ENCODE results near the gene FXYD3. TPM values are rescaled to one million over a fixed set of nuclear protein-coding genes. Genes with fewer than 3 reads are reported as not detected.

FXYD3 gene
- total and polyA plus RNA-seq, 2 of the 13 experiments (the other 11 are each of a cell fraction or from before 2014, with no cell fraction given) = 4.9 TPM; not detected in 1

DNA sequence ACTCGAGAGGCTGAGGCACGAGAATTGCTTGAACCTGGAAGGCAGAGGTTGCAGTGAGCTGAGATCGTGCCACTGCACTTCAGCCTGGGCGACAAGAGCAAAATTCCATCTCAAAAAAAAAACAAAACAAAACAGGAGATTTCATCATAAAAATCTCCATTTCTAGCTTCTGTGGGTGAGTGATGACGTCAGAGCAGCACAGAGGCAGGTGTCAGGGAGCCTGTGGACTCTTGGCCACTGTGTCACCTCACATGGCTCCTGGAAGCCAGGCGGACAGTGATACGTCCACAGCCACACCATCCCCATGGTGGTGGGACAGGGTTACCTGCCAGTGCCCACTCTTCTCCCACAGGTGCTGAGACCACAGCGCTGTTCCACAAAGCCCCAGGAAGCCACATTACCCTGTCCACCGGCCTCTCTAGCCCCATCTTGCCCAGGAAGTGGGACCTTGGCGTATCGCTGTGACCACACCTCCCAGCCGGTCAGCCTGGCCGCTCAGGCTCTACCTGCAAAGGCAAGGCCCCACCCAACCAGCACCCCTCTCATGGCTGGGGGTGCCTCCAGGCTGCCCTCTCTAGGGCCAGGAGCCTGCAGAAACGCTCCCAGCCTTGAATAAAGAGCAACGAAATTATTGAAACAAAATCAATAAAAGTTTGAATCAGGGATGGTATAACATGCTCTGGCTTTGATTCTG lies 2.5 kb upstream of the FXYD3 start (continued):
- no peak for TF ChIP-seq ZNF24 (IDR thresholded peaks at IDR 0.05)
- TF ChIP-seq SRSF4 (IDR thresholded peaks at IDR 0.05; ENCODE audit: low read depth, low read length, poor library complexity, severe bottlenecking) = no peak
- no peak for TF ChIP-seq ELF4 (CRISPR knock-in tag; IDR thresholded peaks at IDR 0.05; ENCODE audit: borderline replicate concordance)
- TF ChIP-seq, protein P1, sequence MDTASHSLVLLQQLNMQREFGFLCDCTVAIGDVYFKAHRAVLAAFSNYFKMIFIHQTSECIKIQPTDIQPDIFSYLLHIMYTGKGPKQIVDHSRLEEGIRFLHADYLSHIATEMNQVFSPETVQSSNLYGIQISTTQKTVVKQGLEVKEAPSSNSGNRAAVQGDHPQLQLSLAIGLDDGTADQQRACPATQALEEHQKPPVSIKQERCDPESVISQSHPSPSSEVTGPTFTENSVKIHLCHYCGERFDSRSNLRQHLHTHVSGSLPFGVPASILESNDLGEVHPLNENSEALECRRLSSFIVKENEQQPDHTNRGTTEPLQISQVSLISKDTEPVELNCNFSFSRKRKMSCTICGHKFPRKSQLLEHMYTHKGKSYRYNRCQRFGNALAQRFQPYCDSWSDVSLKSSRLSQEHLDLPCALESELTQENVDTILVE (CRISPR knock-in tag; IDR thresholded peaks at IDR 0.05) = no peak
- no peak for TF ChIP-seq PHF5A (CRISPR knock-in tag; IDR thresholded peaks at IDR 0.05; ENCODE audit: low read depth, unreplicated experiment)
- no peak for TF ChIP-seq MZF1 (CRISPR knock-in tag; IDR thresholded peaks at IDR 0.05; ENCODE audit: borderline replicate concordance)
- no peak for TF ChIP-seq POLR2AphosphoS5 (IDR thresholded peaks at IDR 0.05; ENCODE audit: low read depth, low read length)
- no peak for TF ChIP-seq DZIP1 (CRISPR knock-in tag; IDR thresholded peaks at IDR 0.05)
- TF ChIP-seq ZNF256 (CRISPR knock-in tag; conservative IDR thresholded peaks at IDR 0.05) = no peak
- TF ChIP-seq GATAD2A (CRISPR knock-in tag; IDR thresholded peaks at IDR 0.05) = no peak
- TF ChIP-seq ZNF776 (CRISPR knock-in tag; IDR thresholded peaks at IDR 0.05) = no peak
- TF ChIP-seq ZBTB42 (CRISPR knock-in tag; IDR thresholded peaks at IDR 0.05) = no peak
- TF ChIP-seq, protein P2, sequence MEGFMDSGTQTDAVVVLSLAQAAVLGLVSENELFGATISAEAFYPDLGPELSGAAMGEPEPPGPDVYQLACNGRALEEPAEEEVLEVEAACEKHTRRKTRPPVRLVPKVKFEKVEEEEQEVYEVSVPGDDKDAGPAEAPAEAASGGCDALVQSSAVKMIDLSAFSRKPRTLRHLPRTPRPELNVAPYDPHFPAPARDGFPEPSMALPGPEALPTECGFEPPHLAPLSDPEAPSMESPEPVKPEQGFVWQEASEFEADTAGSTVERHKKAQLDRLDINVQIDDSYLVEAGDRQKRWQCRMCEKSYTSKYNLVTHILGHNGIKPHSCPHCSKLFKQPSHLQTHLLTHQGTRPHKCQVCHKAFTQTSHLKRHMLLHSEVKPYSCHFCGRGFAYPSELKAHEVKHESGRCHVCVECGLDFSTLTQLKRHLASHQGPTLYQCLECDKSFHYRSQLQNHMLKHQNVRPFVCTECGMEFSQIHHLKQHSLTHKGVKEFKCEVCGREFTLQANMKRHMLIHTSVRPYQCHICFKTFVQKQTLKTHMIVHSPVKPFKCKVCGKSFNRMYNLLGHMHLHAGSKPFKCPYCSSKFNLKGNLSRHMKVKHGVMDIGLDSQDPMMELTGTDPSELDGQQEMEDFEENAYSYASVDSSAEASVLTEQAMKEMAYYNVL (CRISPR knock-in tag; IDR thresholded peaks at IDR 0.05; ENCODE audit: borderline replicate concordance) = no peak
- TF ChIP-seq ZNF567 (CRISPR knock-in tag; IDR thresholded peaks at IDR 0.05; ENCODE audit: borderline replicate concordance) = no peak
- TF ChIP-seq ASH2L (IDR thresholded peaks at IDR 0.05; ENCODE audit: insufficient read length, low read depth, low read length) = no peak
- TF ChIP-seq TMF1 (CRISPR knock-in tag; IDR thresholded peaks at IDR 0.05; ENCODE audit: low read depth) = no peak
- 0 out of 2 replicates have a peak, but pooled peaks have one; percentile 31 for TF ChIP-seq CREM (IDR thresholded peaks at IDR 0.05)
- TF ChIP-seq CREM (CRISPR knock-in tag; IDR thresholded peaks at IDR 0.05) = no peak
- no peak for TF ChIP-seq ZFP36L2 (CRISPR knock-in tag; IDR thresholded peaks at IDR 0.05)
- no peak for TF ChIP-seq HOMEZ (CRISPR knock-in tag; IDR thresholded peaks at IDR 0.05; ENCODE audit: low read depth)
- TF ChIP-seq SPEN (CRISPR knock-in tag; IDR thresholded peaks at IDR 0.05; ENCODE audit: low read depth) = no peak
- peak; percentile 12; the same call in 1 of the 2 replicates for TF ChIP-seq GABPB1 (CRISPR knock-in tag; IDR thresholded peaks at IDR 0.05)
- no peak for TF ChIP-seq CC2D1A (CRISPR knock-in tag; IDR thresholded peaks at IDR 0.05)
- no peak for TF ChIP-seq NFATC3 (CRISPR knock-in tag; IDR thresholded peaks at IDR 0.05)
